ENCODE data around the gene DCLK3. TPM values are rescaled to one million over a fixed set of nuclear protein-coding genes. Genes with fewer than 3 reads are reported as not detected.

DCLK3 gene
- total and polyA plus RNA-seq, 2 of the 13 experiments (the other 11 are each of a cell fraction or from before 2014, with no cell fraction given), result not detected

- Histone ChIP-seq H3K4me1 (ENCODE audit: insufficient read depth, low read length) (no peaks in the 10 kb centered on the region), H3K27ac (ENCODE audit: extremely low read length, insufficient read depth, low read length) (no peak overlapping the region), H3K27me3 (ENCODE audit: control insufficient read depth in 1 of 2, insufficient read depth in 2 of 2, low read length in 2 of 2) (no peaks in the 10 kb centered on the region), H4K20me1 (ENCODE audit: insufficient read depth, low read length) (no peaks in the 10 kb centered on the region), H3K4me3 (replicated peaks in 1 of 3; ENCODE audit: insufficient read depth in 1 of 3, low read depth in 2 of 3, low read length in 3 of 3) (no peak overlapping the region), H2AFZ (ENCODE audit: low read length) (no peak overlapping the region), H3K9me3 (ENCODE audit: low read length) (no peaks in the 10 kb centered on the region), H3K4me2 (ENCODE audit: low read depth, low read length) (no peak overlapping the region), H3K9ac (ENCODE audit: insufficient read depth, low read depth, low read length) (no peak overlapping the region), H3K79me2 (ENCODE audit: insufficient read depth, low read length) (no peaks in the 10 kb centered on the region), H3K36me3 (replicated peaks in 1 of 2; ENCODE audit: control insufficient read depth in 1 of 2, insufficient read depth in 2 of 2, low read length in 2 of 2) (no peaks in the 10 kb centered on the region)
- TF ChIP-seq, protein P1, sequence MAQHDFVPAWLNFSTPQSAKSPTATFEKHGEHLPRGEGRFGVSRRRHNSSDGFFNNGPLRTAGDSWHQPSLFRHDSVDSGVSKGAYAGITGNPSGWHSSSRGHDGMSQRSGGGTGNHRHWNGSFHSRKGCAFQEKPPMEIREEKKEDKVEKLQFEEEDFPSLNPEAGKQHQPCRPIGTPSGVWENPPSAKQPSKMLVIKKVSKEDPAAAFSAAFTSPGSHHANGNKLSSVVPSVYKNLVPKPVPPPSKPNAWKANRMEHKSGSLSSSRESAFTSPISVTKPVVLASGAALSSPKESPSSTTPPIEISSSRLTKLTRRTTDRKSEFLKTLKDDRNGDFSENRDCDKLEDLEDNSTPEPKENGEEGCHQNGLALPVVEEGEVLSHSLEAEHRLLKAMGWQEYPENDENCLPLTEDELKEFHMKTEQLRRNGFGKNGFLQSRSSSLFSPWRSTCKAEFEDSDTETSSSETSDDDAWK (CRISPR knock-in tag; IDR thresholded peaks at IDR 0.05), result no peak
- TF ChIP-seq, protein P2, sequence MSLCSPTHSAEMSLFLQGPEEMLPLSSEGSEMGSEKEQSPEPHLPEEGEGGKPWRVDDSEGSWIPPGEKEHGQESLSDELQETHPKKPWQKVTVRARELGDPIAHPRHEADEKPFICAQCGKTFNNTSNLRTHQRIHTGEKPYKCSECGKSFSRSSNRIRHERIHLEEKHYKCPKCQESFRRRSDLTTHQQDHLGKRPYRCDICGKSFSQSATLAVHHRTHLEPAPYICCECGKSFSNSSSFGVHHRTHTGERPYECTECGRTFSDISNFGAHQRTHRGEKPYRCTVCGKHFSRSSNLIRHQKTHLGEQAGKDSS (CRISPR knock-in tag; IDR thresholded peaks at IDR 0.05; ENCODE audit: borderline replicate concordance, low read depth), result no peak
- TF ChIP-seq CEBPZ (IDR thresholded peaks at IDR 0.05; ENCODE audit: low read length), result no peak
- TF ChIP-seq ZNF234 (CRISPR knock-in tag; conservative IDR thresholded peaks at IDR 0.05), result no peak
- no peak for TF ChIP-seq ZNF597 (CRISPR knock-in tag; IDR thresholded peaks at IDR 0.05)
- TF ChIP-seq MEIS1 (CRISPR knock-in tag; IDR thresholded peaks at IDR 0.05; ENCODE audit: borderline replicate concordance), result no peak
- no peak for TF ChIP-seq MTF2 (CRISPR knock-in tag; IDR thresholded peaks at IDR 0.05; ENCODE audit: borderline replicate concordance)
- TF ChIP-seq HIVEP1 (CRISPR knock-in tag; IDR thresholded peaks at IDR 0.05), result no peak
- ChIA-PET POLR2A (no interaction called here), CTCF (ENCODE audit: low intra/inter-chr PET ratio, low total read pairs) (no interaction called here)
- ATAC-seq (peak; percentile 59; the same call in 2 of the 3 replicates), FAIRE-seq (no peak), DNase-seq (ENCODE audit: low spot score) (no peak)
- in situ Hi-C loops (cut with HindIII; ENCODE audit: extremely low pct_ligation_motif_present, low pct_unique_long_range_greater_than_20kb), result no loop called here
- intact Hi-C loops (cut with micrococcal nuclease; ENCODE audit: unreplicated experiment), result no loop called here
- 0% methylated on average over 6 of the region's 6 CpGs for WGBS (ENCODE audit: low lambda C conversion rate)
- BruUV-seq (replicated peaks), result no TSS peak
Measured at GRCh38 chr3:36709826-36710365, 54.5 kb downstream of the DCLK3 start.
